Neural cell (in vitro differentiated cells): ENCODE results near the gene DHH.

ENCODE experiments used
- CTCF ChIP-seq: fragments of 450-650 bp; IDR thresholded peaks from 2 replicates; pipeline ENCODE4 v1.5.1; 2014; ENCODE audit warnings: antibody characterized with exemption, mild to moderate bottlenecking, moderate library complexity; ENCODE audit not compliant: poor library complexity, severe bottlenecking
- EP300 ChIP-seq: fragments of 450-650 bp; conservative IDR thresholded peaks from 2 replicates; pipeline ENCODE4 v1.6.1; 2014; ENCODE audit warnings: antibody characterized with exemption, mild to moderate bottlenecking, moderate library complexity; ENCODE audit not compliant: poor library complexity, severe bottlenecking
- EZH2 ChIP-seq: fragments of 200-600, 300-800 bp; shearing (Covaris generic), sonication (generic); IDR thresholded peaks from 2 replicates; pipeline ENCODE4 v1.6.1; 2014; ENCODE audit warnings: antibody characterized with exemption, low read length, borderline replicate concordance, mild to moderate bottlenecking; ENCODE audit not compliant: insufficient read depth, poor library complexity, severe bottlenecking
- POLR2AphosphoS5 ChIP-seq: IDR thresholded peaks from 2 replicates; pipeline ENCODE4 v1.6.1; 2012

DNA sequence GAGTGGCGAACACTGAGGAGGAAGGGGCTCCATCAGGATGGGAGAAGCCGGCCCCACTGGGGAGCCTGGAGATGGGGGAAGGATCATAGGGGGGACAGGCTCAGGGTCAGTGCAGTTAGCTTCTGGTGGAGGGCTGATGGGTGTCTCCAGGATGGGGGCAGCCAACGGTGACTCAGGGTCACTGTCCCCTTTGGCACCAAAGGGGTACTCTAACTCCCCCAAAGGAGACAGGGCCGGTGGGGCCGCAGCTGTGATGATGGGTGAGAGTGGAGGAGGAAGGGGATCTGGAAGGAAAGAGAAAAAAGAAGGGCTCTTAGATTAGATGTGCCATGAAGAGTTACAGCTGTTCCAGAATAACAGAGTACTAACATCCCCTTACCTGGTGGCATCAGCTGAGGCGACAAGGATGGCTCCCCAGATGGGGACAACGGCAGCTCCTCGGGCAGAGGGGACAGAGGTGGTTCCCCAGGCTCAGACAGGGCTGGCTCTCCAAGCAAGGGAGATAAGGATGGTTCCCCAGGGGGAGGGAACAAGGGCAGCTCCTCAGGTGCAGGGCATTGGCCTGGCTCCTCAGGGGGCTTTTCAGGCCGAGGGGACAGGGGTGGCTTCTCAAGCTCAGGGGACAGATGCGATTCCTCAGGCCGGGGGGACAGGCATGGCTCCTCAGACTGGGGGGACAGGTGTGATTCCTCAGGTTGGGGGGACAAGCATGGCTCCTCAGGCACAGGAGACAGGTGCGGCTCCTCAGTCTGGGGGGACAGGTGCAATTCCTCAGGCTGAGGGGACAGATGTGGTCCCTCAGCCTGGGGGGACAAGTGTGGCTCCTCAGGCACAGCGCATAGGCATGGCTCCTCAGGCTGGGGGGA, 43.9 kb downstream of the DHH start:
- no peak for TF ChIP-seq EZH2
- TF ChIP-seq CTCF, result no peak
- TF ChIP-seq POLR2AphosphoS5, result no peak
- no peak for TF ChIP-seq EP300
